Activated CD4-positive, alpha-beta memory T cell treated with anti-CD3 and anti-CD28 coated beads, Interleukin-2, amount 10 ng/mL, durations not matched to agents 7 days and 5 days (primary cell): Measurements from ENCODE around the gene PTH2R. TPM values are rescaled to one million over a fixed set of nuclear protein-coding genes. Genes with fewer than 3 reads are reported as not detected.
A peak's percentile ranks its signal among the peaks of the same experiment; 100 is the strongest.

Experiments used
- CTCF ChIA-PET: fragments of 350-600 bp; sonication (Branson Sonifier 250); formaldehyde crosslinking; loops from one replicate; lab custom pipeline; 2021; ENCODE audit warnings: antibody characterized with exemption, inconsistent platforms; lab: Charles Lee
- POLR2A ChIA-PET: fragments of 350-600 bp; sonication (Branson Sonifier 250); formaldehyde crosslinking; loops from one replicate; lab custom pipeline; 2021; ENCODE audit warnings: antibody characterized with exemption; lab: Charles Lee
- DNase-seq: peaks from one replicate; pipeline ENCODE4 v3.0.0-alpha.2; 2020
- H3K27ac Mint-ChIP-seq: one replicate; pipeline ENCODE4 v1.8.0; 2021; ENCODE audit warnings: mild to moderate bottlenecking, mixed read lengths
- H3K27me3 Mint-ChIP-seq: one replicate; pipeline ENCODE4 v1.8.0; 2021; ENCODE audit warnings: mixed read lengths
- H3K36me3 Mint-ChIP-seq: one replicate; pipeline ENCODE4 v1.8.0; 2021; ENCODE audit warnings: low read depth, mixed read lengths
- H3K4me1 Mint-ChIP-seq: one replicate; pipeline ENCODE4 v1.8.0; 2021; ENCODE audit warnings: mixed read lengths
- H3K4me3 Mint-ChIP-seq: one replicate; pipeline ENCODE4 v1.8.0; 2021; ENCODE audit warnings: mild to moderate bottlenecking, mixed read lengths
- H3K9me3 Mint-ChIP-seq: one replicate; pipeline ENCODE4 v1.8.0; 2021; ENCODE audit warnings: mixed read lengths
- total RNA-seq, 2 experiments: library from RNA; stranded (reverse); gene quantifications; one replicate each; pipeline ENCODE4 v1.2.3, GENCODE V29; 2021

PTH2R gene
- under 1 TPM in 1 of 2 experiments, not detected in 1; 0.10 TPM for total RNA-seq

GRCh38 chr2:208406474-208407451 is at the start of gene PTH2R:
PTH2R (plus strand) TSS chr2:208406792; CDS start chr2:208407044, 252 bp downstream.
- ChIA-PET CTCF (interaction anchor here (1.0 to 1.4 kb wide), 4 partner anchors 8 to 11 kb away, joined by 3 to 5 read pairs (median 4); no protein-coding TSS in a partner anchor), POLR2A (interaction anchor here (1.5 kb wide), 1 partner anchor 11 kb away, joined by 4 read pairs; no protein-coding TSS in a partner anchor)
- Mint-ChIP-seq H3K36me3 (no peaks in the 10 kb centered on the region), H3K4me1 (peaks cover 7% of the 10 kb centered on the region), H3K27ac (no peak within 1 kb of the TSS), H3K9me3 (no peaks in the 10 kb centered on the region), H3K4me3 (no peak within 1 kb of the TSS), H3K27me3 (peaks cover 60% of the 10 kb centered on the region)
- DNase-seq = no peak

GRCh38 chr2:208356846-208357574 is 49.6 kb upstream of the PTH2R start:
- no peaks in the 10 kb centered on the region for H3K27me3 Mint-ChIP-seq
- POLR2A ChIA-PET = no interaction called here
- H3K36me3 Mint-ChIP-seq = peaks cover 58% of the 10 kb centered on the region
- no peak overlapping the region for H3K27ac Mint-ChIP-seq
- DNase-seq = no peak
- CTCF ChIA-PET = no interaction called here
- H3K9me3 Mint-ChIP-seq = no peaks in the 10 kb centered on the region
- no peaks in the 10 kb centered on the region for H3K4me1 Mint-ChIP-seq
- H3K4me3 Mint-ChIP-seq = no peak overlapping the region

GRCh38 chr2:208358758-208359631 is 47.6 kb upstream of the PTH2R start:
- H3K4me1 Mint-ChIP-seq = peaks cover 12% of the 10 kb centered on the region
- ChIA-PET CTCF (interaction anchor here (0.9 to 1.4 kb wide), 2 partner anchors 15 to 183 kb away, joined by 3 to 5 read pairs; no protein-coding TSS in a partner anchor), POLR2A (no interaction called here)
- no peak overlapping the region for H3K27ac Mint-ChIP-seq
- H3K4me3 Mint-ChIP-seq = peak overlapping the region; percentile 15
- H3K9me3 Mint-ChIP-seq = no peaks in the 10 kb centered on the region
- H3K27me3 Mint-ChIP-seq = no peaks in the 10 kb centered on the region
- no peak for DNase-seq
- peaks cover 44% of the 10 kb centered on the region for H3K36me3 Mint-ChIP-seq

- peaks cover 38% of the 10 kb centered on the region for H3K36me3 Mint-ChIP-seq
- ChIA-PET CTCF (no interaction called here), POLR2A (no interaction called here)
- no peaks in the 10 kb centered on the region for H3K27me3 Mint-ChIP-seq
- no peak for DNase-seq
- H3K4me1 Mint-ChIP-seq = peaks cover 18% of the 10 kb centered on the region
- no peak overlapping the region for H3K4me3 Mint-ChIP-seq
- H3K9me3 Mint-ChIP-seq = no peaks in the 10 kb centered on the region
- no peak overlapping the region for H3K27ac Mint-ChIP-seq
Measured at GRCh38 chr2:208359632-208359986, 47.0 kb upstream of the PTH2R start.

- H3K4me3 Mint-ChIP-seq = no peak overlapping the region
- H3K27ac Mint-ChIP-seq = no peak overlapping the region
- peaks cover 35% of the 10 kb centered on the region for H3K36me3 Mint-ChIP-seq
- peaks cover 5% of the 10 kb centered on the region for H3K9me3 Mint-ChIP-seq
- ChIA-PET POLR2A (no interaction called here), CTCF (no interaction called here)
- H3K27me3 Mint-ChIP-seq = peaks cover 4% of the 10 kb centered on the region
- DNase-seq = no peak
- peaks cover 19% of the 10 kb centered on the region for H3K4me1 Mint-ChIP-seq
Measured at GRCh38 chr2:208360259-208361076, 46.1 kb upstream of the PTH2R start.

- DNase-seq = no peak
- H3K4me3 Mint-ChIP-seq = no peak overlapping the region
Measured at GRCh38 chr2:208361077-208361441, 45.5 kb upstream of the PTH2R start.

GRCh38 chr2:208363485-208363884 is 43.1 kb upstream of the PTH2R start:
- peaks cover 22% of the 10 kb centered on the region for H3K36me3 Mint-ChIP-seq
- no peak for DNase-seq
- POLR2A ChIA-PET = no interaction called here
- peaks cover 4% of the 10 kb centered on the region for H3K27me3 Mint-ChIP-seq
- CTCF ChIA-PET = no interaction called here
- H3K9me3 Mint-ChIP-seq = peaks cover 7% of the 10 kb centered on the region
- no peak overlapping the region for H3K4me3 Mint-ChIP-seq
- no peak overlapping the region for H3K27ac Mint-ChIP-seq
- peaks cover 19% of the 10 kb centered on the region for H3K4me1 Mint-ChIP-seq

More at GRCh38 chr2:208361077-208361441, 45.5 kb upstream of the PTH2R start:
- Mint-ChIP-seq H3K36me3 (peaks cover 31% of the 10 kb centered on the region), H3K27ac (no peak overlapping the region), H3K27me3 (peaks cover 4% of the 10 kb centered on the region), H3K9me3 (peaks cover 5% of the 10 kb centered on the region), H3K4me1 (peaks cover 19% of the 10 kb centered on the region)
- POLR2A ChIA-PET = no interaction called here
- CTCF ChIA-PET = no interaction called here

GRCh38 chr2:208366215-208367127 is 40.1 kb upstream of the PTH2R start:
- Mint-ChIP-seq H3K9me3 (peaks cover 7% of the 10 kb centered on the region), H3K4me3 (no peak overlapping the region), H3K36me3 (peaks cover 6% of the 10 kb centered on the region), H3K27ac (no peak overlapping the region), H3K27me3 (peaks cover 4% of the 10 kb centered on the region), H3K4me1 (peaks cover 19% of the 10 kb centered on the region)
- ChIA-PET POLR2A (no interaction called here), CTCF (interaction anchor here (0.7 kb wide), 1 partner anchor 29 kb away, joined by 3 read pairs; no protein-coding TSS in a partner anchor)
- no peak for DNase-seq

GRCh38 chr2:208369091-208369490 is 37.5 kb upstream of the PTH2R start:
- peaks cover 6% of the 10 kb centered on the region for H3K4me1 Mint-ChIP-seq
- ChIA-PET POLR2A (no interaction called here), CTCF (no interaction called here)
- peaks cover 5% of the 10 kb centered on the region for H3K36me3 Mint-ChIP-seq
- H3K27me3 Mint-ChIP-seq = peaks cover 4% of the 10 kb centered on the region
- H3K4me3 Mint-ChIP-seq = no peak overlapping the region
- no peak overlapping the region for H3K27ac Mint-ChIP-seq
- no peak for DNase-seq
- H3K9me3 Mint-ChIP-seq = peaks cover 7% of the 10 kb centered on the region

GRCh38 chr2:208370881-208371633 is 35.5 kb upstream of the PTH2R start:
- H3K4me1 Mint-ChIP-seq = no peaks in the 10 kb centered on the region
- ChIA-PET CTCF (interaction anchor here (1.2 kb wide), 1 partner anchor 12 kb away, joined by 3 read pairs; no protein-coding TSS in a partner anchor), POLR2A (no interaction called here)
- H3K9me3 Mint-ChIP-seq = peaks cover 2% of the 10 kb centered on the region
- peaks cover 4% of the 10 kb centered on the region for H3K27me3 Mint-ChIP-seq
- H3K4me3 Mint-ChIP-seq = no peak overlapping the region
- H3K27ac Mint-ChIP-seq = no peak overlapping the region
- no peak for DNase-seq
- no peaks in the 10 kb centered on the region for H3K36me3 Mint-ChIP-seq

- peaks cover 4% of the 10 kb centered on the region for H3K27me3 Mint-ChIP-seq
- POLR2A ChIA-PET = no interaction called here
Measured at GRCh38 chr2:208371634-208371935, 35.0 kb upstream of the PTH2R start.

More at GRCh38 chr2:208371634-208371935, 35.0 kb upstream of the PTH2R start:
- Mint-ChIP-seq H3K4me1 (no peaks in the 10 kb centered on the region), H3K36me3 (no peaks in the 10 kb centered on the region), H3K9me3 (no peaks in the 10 kb centered on the region), H3K4me3 (no peak overlapping the region), H3K27ac (no peak overlapping the region)
- CTCF ChIA-PET = interaction anchor here (1.2 kb wide), 1 partner anchor 12 kb away, joined by 3 read pairs; no protein-coding TSS in a partner anchor
- DNase-seq = no peak
